ENCODE data around the gene PRR5L. TPM values are rescaled to one million over a fixed set of nuclear protein-coding genes. Genes with fewer than 3 reads are reported as not detected.
"Not testable (repeated sequence)": the region's sequence is repeated elsewhere in the genome, so short reads cannot be mapped to it uniquely, and the experiment has no call there.

The PRR5L gene
- total and polyA plus RNA-seq, 2 experiments from 2014 or later = 0.70 to 2.6 TPM

DNA sequence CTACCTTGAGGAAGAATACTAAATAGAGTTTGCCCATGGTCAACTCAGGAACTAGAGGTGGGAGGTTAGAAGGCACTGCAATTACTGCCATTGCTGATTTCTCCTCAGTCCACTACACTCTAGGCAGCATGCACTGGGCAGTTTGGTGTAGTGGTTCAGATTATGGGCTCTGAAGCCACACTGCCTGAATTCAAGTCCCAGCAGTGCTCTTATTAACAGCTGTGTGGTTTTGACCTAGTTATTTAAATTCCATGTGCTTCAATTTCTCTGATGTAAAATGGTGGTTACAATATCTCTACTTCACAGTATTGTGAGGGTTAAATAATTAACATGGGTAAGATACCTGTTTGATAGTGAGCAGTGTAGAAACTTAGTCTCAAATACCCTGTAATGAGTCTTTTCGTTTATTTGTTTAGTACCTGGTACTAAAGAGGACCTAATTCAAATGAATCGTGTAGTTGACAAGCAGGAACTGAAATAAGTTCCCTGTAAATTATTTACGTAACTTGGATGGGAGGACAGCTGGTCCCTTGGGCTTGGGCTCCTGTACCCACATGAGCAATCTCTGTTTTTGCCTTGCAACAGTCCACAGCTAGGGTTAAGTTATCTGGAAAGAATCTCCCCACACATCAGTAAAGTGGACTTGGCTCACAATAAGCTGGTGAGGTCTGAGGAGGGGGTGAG is 17.8 kb downstream of the PRR5L start:
- Histone ChIP-seq H3K36me3 (no peaks in the 10 kb centered on the region), H3K4me1 (ENCODE audit: low read depth) (no peaks in the 10 kb centered on the region), H3K9me3 (ENCODE audit: low read depth) (no peaks in the 10 kb centered on the region), H3K27ac (no peak overlapping the region), H3K27me3 (peaks cover 37% of the 10 kb centered on the region), H3K4me3 (no peak overlapping the region)
- no peak for DNase-seq (ENCODE audit: low read depth in 1 of 2, low spot score in 1 of 2)
- TF ChIP-seq, protein P1, sequence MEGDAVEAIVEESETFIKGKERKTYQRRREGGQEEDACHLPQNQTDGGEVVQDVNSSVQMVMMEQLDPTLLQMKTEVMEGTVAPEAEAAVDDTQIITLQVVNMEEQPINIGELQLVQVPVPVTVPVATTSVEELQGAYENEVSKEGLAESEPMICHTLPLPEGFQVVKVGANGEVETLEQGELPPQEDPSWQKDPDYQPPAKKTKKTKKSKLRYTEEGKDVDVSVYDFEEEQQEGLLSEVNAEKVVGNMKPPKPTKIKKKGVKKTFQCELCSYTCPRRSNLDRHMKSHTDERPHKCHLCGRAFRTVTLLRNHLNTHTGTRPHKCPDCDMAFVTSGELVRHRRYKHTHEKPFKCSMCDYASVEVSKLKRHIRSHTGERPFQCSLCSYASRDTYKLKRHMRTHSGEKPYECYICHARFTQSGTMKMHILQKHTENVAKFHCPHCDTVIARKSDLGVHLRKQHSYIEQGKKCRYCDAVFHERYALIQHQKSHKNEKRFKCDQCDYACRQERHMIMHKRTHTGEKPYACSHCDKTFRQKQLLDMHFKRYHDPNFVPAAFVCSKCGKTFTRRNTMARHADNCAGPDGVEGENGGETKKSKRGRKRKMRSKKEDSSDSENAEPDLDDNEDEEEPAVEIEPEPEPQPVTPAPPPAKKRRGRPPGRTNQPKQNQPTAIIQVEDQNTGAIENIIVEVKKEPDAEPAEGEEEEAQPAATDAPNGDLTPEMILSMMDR (IDR thresholded peaks at IDR 0.05; ENCODE audit: low read depth, low read length) = no peak

DNA sequence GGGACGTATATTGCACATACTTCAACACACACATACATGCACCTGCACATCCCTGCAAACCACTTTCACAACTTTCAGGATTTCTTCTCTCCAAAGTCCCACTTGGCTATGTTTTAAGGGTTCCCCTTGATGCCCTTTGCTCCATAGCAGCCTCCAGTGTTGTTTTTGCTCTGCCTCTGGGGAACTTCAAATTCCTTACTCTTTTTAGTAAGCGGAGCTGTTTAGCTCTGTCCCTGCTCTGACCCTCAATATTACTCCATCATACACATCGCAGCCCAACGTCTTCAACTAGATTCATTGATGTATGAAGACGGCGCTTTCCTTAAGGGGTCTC is 18.3 kb downstream of the PRR5L start:
- no peaks in the 10 kb centered on the region for H3K9me3 ChIP-seq (ENCODE audit: low read depth)
- no peak overlapping the region for H3K4me3 ChIP-seq
- peaks cover 35% of the 10 kb centered on the region for H3K27me3 ChIP-seq
- no peak for DNase-seq (ENCODE audit: low read depth in 1 of 2, low spot score in 1 of 2)
- TF ChIP-seq, protein P1 (IDR thresholded peaks at IDR 0.05; ENCODE audit: low read depth, low read length) = no peak
- no peak overlapping the region for H3K27ac ChIP-seq
- H3K4me1 ChIP-seq (ENCODE audit: low read depth) = no peaks in the 10 kb centered on the region
- no peaks in the 10 kb centered on the region for H3K36me3 ChIP-seq

DNA sequence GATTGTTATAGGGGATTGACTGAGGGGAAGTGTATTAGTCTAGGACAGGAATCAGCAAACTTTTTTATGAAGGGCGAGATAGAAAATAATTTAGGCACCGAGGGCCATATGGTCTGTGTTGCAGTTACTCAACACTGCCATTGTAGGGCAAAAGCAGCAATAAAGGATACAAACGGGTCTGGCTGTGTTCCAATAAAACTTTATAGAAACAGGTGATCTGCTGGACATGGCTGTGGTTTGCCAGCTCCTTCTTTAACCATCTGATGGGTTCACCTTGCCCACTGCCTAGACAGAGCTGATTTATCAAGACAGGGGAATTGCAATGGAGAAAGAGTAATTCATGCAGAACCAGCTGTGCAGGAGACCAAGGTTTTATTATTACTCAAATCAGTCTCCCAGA is 20.0 kb downstream of the PRR5L start:
- no peaks in the 10 kb centered on the region for H3K4me1 ChIP-seq (ENCODE audit: low read depth)
- H3K27me3 ChIP-seq = peaks cover 35% of the 10 kb centered on the region
- no peaks in the 10 kb centered on the region for H3K9me3 ChIP-seq (ENCODE audit: low read depth)
- no peak overlapping the region for H3K27ac ChIP-seq
- no peak overlapping the region for H3K4me3 ChIP-seq
- DNase-seq (ENCODE audit: low read depth in 1 of 2, low spot score in 1 of 2) = no peak
- TF ChIP-seq, protein P1 (IDR thresholded peaks at IDR 0.05; ENCODE audit: low read depth, low read length) = no peak
- no peaks in the 10 kb centered on the region for H3K36me3 ChIP-seq

DNA sequence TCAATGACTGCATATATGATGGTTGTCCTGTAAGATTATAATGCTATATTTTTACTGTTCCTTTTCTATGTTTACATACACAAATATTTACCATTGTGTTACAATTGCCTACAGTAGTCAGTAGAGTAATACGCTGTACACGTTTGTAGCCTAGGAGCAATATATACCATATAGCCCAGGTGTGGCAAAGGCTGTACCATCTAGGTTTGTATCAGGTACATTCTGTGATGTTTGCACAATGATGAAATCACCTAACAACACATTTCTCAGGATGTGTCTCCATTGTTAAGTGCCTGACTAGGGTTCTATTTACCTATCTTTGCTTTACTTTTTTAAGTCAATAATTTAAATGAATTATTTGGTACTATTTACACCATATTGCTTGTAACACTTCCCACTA is 21.9 kb downstream of the PRR5L start:
- no peaks in the 10 kb centered on the region for H3K9me3 ChIP-seq (ENCODE audit: low read depth)
- no peaks in the 10 kb centered on the region for H3K36me3 ChIP-seq
- H3K4me1 ChIP-seq (ENCODE audit: low read depth) = no peaks in the 10 kb centered on the region
- TF ChIP-seq, protein P1 (IDR thresholded peaks at IDR 0.05; ENCODE audit: low read depth, low read length) = no peak
- DNase-seq (ENCODE audit: low read depth in 1 of 2, low spot score in 1 of 2) = no peak
- peaks cover 23% of the 10 kb centered on the region for H3K27me3 ChIP-seq
- H3K4me3 ChIP-seq = no peak overlapping the region
- H3K27ac ChIP-seq = no peak overlapping the region

DNA sequence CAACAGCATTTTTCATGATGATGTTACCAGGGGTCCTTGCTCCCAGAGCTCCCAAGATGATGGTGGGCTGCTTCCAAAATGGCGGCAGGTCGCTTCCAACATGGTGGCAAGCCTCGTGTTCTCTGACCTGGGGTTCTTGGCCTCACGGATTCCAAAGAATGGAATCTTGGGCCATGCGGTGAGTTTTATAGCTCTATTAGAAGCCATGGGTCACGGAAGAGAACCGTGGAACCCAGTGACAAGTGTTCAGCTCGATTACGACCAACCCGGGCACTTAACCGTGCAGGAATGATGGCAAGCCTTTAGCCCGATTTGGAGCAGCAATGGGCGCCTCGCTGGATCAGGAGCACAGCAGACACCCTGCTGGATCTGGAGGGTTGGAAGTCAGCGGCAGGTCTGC is 28.9 kb downstream of the PRR5L start:
- not testable (repeated sequence) for H3K36me3 ChIP-seq; H3K9me3 ChIP-seq (ENCODE audit: low read depth); H3K27ac ChIP-seq; H3K4me3 ChIP-seq; H3K27me3 ChIP-seq; DNase-seq (ENCODE audit: low read depth in 1 of 2, low spot score in 1 of 2); H3K4me1 ChIP-seq (ENCODE audit: low read depth)

DNA sequence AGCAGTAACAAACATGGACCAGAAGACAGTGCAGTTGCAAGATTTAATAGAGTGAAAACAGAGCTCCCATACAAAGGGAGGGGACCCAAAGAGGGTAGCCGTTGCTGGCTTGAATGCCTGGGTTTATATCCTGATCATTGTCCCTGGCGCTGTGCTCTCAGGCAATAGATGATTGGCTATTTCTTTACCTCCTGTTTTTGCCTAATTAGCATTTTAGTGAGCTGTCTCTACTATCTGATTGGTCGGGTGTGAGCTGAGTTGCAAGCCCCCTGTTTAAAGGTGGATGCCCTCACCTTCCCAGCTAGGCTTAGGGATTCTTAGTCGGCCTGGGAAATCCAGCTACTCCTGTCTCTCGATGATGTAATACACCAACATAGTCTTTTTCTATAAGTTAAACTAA is 29.3 kb downstream of the PRR5L start:
- not testable (repeated sequence) for H3K9me3 ChIP-seq (ENCODE audit: low read depth); H3K36me3 ChIP-seq; DNase-seq (ENCODE audit: low read depth in 1 of 2, low spot score in 1 of 2); H3K27me3 ChIP-seq; H3K4me1 ChIP-seq (ENCODE audit: low read depth); H3K27ac ChIP-seq; H3K4me3 ChIP-seq
